HuH-7 (cell line): ENCODE results near the gene SLC17A4.

Source experiments
- DNase-seq: peaks from one replicate; pipeline ENCODE4 v3.0.0; 2011; ENCODE audit warnings: low spot score

SLC17A4 gene

DNA sequence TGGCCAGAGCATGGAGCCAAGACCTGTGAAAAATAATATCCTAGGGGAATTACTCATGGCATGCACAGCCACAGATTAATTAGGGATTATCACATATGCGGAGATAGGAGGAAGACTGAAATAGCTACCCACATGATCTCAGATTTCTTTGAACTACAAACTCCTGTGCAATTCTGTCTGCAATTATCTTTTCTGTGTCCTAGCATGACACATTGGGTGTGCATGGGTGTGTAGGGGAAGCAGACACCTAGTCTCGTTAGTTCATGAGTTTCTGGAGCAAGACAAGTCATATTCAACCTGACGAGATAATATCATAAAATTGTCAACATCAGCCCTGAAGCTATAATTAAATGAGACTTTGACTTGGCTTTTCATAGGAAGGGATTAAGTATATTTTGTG, 3.6 kb upstream of the SLC17A4 start:
- DNase-seq = no peak

GRCh38 chr6:25753079-25753478, 1.5 kb upstream of the SLC17A4 start:
- no peak for DNase-seq

GRCh38 chr6:25755483-25755882, 941 bp downstream of the SLC17A4 start:
- DNase-seq = no peak

DNA sequence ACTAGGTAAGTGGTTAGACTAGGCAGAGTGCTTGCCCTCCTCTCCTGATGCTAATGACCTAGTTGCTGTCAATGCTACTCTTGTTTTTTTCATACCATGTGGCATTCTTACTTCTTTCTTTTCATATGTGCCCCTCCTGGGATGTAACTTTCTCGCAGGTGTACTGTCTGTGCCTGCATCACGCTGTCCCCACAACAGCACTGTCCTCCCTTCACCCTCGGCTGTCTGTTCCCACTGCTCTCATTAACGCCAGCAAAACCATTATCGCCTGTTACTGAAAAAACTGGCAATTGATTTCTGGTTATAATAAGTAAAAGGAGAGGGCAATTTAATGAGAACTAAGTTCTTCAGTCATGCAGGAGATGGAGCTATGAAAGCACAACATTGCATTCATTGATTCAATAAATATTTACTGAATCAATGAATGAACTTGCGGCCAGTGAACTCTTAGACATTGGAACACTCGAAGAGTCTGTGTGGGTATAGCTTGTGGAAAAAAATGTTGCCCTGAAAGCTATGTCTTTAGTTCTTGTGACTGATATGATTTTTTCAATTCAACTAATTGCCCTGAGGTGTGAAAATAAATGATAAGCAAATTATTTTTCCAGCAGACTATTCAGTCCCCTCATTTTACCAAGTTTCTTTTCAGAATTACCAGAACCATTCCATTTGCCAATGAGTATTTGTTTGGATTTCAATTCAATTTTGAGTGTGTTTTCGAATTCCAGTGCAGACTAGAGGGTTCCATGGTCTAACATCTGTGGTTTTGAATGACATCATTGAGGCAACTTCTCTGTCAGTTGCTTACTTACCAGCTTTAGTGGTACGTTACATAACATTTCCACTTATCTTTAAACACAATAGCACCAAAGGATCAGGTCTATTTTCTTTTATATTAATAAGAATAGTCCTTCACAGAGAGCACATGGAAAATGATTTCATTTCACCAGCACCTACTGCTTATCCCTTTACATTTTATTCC, 2.1 kb downstream of the SLC17A4 start:
- DNase-seq = no peak

GRCh38 chr6:25757936-25758642, 3.5 kb downstream of the SLC17A4 start:
- DNase-seq = no peak

- DNase-seq = no peak
These were observed 10.1 kb downstream of the SLC17A4 start for GRCh38 chr6:25764611-25765010.

DNA sequence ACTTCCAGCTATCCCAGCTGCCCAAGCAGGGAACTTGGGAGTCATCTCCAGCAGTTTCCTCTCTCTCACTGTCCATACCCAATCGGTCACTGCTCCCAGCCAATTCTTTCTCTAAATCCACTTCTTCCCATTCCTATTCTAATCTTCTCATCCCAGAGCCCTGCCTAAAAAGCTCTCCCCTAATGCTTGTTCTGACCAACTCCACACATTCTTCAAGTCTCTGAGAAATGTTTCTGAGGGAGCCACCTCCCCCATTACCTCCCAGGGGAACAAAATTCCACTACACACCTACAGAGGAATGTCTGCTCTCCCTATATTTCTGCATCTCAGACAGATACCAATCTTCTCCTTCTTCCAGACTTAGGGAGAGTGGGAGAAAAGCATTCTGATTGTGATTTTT, 14.0 kb downstream of the SLC17A4 start:
- no peak for DNase-seq

- no peak for DNase-seq
These were observed 15.4 kb downstream of the SLC17A4 start for GRCh38 chr6:25769983-25770382.

DNA sequence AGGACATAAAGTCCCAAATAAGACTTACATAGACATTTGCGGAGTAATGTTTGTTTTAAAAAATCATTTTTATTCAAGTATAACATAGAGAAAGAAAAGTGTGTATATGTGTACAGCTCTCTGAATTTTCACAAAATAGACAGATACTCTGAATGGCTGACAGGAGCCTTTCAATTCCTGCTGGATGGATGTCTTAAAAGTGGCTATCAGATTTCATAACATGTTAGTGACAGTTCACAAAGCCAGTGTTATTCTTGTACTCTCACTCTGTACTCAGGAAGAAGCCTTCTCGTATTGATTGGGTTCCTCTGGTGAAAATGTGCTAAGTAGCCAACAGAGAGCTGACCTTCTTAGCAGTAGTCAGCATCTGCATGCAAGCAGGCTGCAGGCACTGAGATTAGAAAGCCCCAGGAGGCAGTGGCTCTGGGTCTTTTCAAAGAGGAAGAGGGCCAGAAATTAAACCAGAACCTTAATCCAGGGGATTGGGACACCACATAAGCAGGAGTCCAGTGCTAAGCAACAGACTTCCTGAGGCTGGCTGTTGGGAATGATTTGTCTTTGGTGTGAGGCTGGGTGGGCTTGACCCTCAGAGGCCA, 19.7 kb downstream of the SLC17A4 start:
- no peak for DNase-seq

GRCh38 chr6:25777031-25777430, 22.5 kb downstream of the SLC17A4 start:
- DNase-seq = no peak

DNA sequence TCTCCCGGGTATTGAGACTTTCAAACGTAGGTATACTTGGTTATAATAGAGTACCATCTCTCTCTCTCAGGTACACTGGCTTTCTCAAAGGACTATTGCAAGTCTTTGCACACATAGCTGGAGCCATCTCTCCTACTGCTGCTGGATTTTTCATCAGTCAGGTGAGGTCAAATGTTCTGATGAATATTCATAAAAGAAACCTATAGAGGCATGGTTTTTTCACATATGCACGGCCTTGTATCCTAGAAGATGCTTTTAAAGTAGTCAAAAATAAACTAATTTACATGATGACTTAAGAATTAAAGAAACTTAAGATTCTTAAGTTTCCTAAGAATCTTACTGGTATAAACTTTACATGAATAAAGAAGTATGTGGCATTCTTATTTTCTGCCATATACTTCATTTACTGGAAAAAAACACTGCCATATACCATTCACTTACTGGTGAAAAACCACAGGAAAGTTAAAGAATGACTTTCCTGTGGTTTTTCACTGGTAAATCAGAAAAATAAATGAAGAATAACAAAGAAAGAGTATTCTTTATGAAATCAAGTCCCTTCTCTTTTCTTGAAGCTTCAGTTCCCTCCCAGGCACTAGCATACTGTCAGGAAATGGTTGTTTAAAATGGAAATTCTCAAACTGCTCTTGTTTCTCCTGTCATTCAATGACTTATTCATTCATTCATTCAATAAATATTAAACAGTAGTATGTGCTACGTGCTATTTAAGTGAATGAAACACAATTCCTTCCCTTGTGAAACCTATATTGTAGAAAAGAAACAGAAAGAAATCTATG, 23.5 kb downstream of the SLC17A4 start:
- DNase-seq = no peak

DNA sequence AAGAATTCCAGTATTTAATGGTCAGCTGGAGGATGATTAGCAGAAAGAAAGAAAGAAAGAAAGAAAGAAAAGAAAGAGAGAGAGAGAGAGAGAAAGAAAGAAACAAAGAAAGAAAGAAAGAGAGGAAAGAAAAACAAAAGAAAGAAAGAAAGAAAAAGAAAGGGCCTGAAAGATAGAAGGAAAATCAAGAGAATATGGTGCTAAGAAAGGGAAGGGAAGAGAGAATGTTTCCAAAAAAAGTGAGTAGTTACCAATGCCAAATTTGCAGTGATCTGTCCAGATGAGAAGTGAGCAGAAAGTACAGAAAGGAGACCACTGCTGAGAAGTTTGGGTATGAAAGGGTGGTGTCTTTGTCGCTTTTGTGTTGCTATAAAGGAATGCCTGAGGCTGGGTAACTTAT, 26.6 kb downstream of the SLC17A4 start:
- no peak for DNase-seq

- no peak for DNase-seq
These were observed 32.9 kb downstream of the SLC17A4 start for GRCh38 chr6:25787428-25787827.

- DNase-seq = peak; percentile 49
These were observed 33.9 kb downstream of the SLC17A4 start for GRCh38 chr6:25788305-25788922.

DNA sequence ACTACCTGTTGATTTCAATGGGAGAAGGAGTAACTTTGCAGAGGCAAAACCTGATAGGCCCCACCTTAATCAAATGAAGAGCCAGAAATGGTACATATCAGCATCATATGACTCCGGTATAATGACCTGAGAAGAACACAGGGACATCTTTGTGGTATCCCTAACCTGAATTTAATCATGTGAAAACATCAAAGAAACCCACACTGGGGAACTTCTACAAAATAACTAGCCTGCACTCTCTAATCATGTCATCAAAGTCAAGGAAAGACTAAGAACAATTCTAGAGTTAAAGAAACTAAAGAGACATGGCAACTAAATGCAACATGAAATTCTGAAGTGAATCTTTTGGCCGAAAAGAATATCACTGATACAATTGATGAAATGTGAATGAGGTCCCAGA, 34.9 kb downstream of the SLC17A4 start:
- DNase-seq = no peak

GRCh38 chr6:25792016-25792415, 37.5 kb downstream of the SLC17A4 start:
- no peak for DNase-seq

DNA sequence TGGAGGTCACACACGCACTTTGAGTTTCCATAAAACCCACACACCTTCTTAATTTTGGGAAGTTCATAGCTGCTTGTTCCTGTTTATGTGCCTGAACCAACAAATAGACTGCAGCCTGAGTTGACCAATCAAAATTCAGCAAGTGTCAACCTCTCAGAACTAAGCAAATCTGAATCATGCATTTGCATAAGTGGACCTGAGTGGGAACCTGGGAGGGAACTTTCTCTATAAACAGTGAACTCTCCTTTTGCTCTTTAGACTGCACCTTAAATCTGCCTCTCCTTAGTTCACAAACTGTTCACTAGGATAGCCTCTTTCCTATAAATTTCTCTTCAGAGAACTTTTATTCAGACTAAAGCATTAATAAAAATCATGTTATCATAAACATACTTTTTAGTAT, 39.4 kb downstream of the SLC17A4 start:
- no peak for DNase-seq

- DNase-seq = no peak
These were observed 40.2 kb downstream of the SLC17A4 start for GRCh38 chr6:25794784-25795183.

DNA sequence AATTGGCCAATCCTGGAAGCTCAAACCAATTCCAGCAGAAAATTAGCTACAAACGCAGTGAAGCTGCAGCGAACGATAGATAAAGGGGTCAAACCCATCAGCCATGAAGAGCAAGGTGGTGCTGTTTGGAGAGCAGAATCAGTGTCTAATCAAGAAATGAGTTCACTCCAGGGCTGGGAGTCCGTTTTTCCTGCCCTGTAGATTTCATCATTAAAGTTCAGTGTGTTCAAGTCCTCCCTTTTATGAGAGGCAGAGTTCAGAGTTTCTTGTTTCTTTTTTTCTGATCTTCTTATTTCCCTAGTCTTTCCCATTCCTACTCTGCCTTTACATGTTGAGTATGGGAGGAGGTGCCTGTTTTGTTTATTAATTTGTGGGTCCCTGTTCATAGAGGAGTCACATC, 46.9 kb downstream of the SLC17A4 start:
- no peak for DNase-seq

GRCh38 chr6:25804804-25805203, 50.3 kb downstream of the SLC17A4 start:
- no peak for DNase-seq

GRCh38 chr6:25815194-25815593, 60.7 kb downstream of the SLC17A4 start:
- no peak for DNase-seq

DNA sequence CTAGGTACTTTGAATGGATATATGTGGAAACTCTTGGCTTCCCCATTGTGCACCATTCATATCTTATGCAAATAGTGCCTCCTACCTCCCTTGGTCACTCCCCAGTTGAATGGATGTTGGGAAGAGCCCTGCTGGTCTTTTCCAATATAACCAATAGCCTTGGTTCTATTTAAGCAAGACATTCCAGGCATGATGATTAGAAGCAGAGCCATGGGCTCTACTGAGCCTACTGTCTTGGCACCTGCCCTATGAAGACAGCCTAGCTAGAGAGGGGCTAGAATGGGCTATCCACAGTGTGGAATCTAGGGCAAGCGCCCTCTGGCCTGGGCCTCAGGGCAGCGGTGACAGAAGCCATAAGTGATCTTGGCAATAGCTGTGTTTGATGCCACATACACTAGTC, 61.7 kb downstream of the SLC17A4 start:
- no peak for DNase-seq
